ENCODE results near the gene KLHL2.

- TF ChIP-seq POLR2A (IDR thresholded peaks at IDR 0.05) = no peak
- TF ChIP-seq, protein P1, sequence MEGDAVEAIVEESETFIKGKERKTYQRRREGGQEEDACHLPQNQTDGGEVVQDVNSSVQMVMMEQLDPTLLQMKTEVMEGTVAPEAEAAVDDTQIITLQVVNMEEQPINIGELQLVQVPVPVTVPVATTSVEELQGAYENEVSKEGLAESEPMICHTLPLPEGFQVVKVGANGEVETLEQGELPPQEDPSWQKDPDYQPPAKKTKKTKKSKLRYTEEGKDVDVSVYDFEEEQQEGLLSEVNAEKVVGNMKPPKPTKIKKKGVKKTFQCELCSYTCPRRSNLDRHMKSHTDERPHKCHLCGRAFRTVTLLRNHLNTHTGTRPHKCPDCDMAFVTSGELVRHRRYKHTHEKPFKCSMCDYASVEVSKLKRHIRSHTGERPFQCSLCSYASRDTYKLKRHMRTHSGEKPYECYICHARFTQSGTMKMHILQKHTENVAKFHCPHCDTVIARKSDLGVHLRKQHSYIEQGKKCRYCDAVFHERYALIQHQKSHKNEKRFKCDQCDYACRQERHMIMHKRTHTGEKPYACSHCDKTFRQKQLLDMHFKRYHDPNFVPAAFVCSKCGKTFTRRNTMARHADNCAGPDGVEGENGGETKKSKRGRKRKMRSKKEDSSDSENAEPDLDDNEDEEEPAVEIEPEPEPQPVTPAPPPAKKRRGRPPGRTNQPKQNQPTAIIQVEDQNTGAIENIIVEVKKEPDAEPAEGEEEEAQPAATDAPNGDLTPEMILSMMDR (IDR thresholded peaks at IDR 0.05) = no peak
Measured at GRCh38 chr4:165319030-165319429, 111.7 kb downstream of the KLHL2 start.
